ENCODE measurements around the gene PGGT1B. TPM values are rescaled to one million over a fixed set of nuclear protein-coding genes. Genes with fewer than 3 reads are reported as not detected.

The PGGT1B gene
- total RNA-seq, 1 experiment from 2014 or later: 59.7 TPM

DNA sequence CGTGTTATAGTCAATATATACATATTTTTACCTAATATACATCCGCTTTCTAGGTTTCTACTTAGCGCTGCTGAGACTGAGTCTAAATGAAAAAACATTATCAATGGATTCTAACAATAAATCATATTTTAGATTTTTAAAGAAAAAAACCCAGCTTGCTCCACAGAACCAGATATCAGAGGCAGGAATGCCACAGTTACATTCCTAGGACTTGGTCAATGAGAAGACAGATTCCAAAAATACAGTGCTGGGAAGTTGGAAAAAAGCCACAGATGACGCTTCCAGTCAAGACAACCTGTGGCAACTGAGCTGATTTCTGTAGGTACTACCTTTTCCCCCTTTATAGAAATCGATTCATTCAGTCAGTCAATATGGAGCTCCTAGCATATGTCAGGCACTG lies 34.4 kb upstream of the PGGT1B start:
- no peak overlapping the region; a peak in 1 of 5 replicates for H3K4me3 Mint-ChIP-seq
- DNase-seq: no peak

More for the DNA sequence above, 34.4 kb upstream of the PGGT1B start:
- Histone ChIP-seq H2BK120ac (ENCODE audit: low read depth, low read length, poor library complexity, severe bottlenecking) (no peak overlapping the region), H2AK5ac (ENCODE audit: insufficient read length, low read length) (no peak overlapping the region), H4K20me1 (ENCODE audit: control insufficient read depth, insufficient read depth, insufficient read length) (no peaks in the 10 kb centered on the region), H4K91ac (ENCODE audit: insufficient read length, low read depth, low read length) (no peak overlapping the region), H2BK20ac (ENCODE audit: low read depth, low read length, poor library complexity, severe bottlenecking) (no peak overlapping the region), H3K79me2 (ENCODE audit: insufficient read depth, low read length) (peaks cover 11% of the 10 kb centered on the region; the same call in 1 of the 2 replicates), H3K4ac (ENCODE audit: low read depth, low read length) (no peak overlapping the region), H3K27ac (ENCODE audit: insufficient read length, low read depth, low read length) (no peak overlapping the region), H3K4me1 (ENCODE audit: insufficient read depth, low read length) (no peaks in the 10 kb centered on the region; the same call in 1 of the 2 replicates), H2BK15ac (ENCODE audit: low read depth, low read length) (no peak overlapping the region), H3K9me3 (ENCODE audit: control insufficient read depth, low read depth, low read length) (no peaks in the 10 kb centered on the region), H3K9ac (ENCODE audit: extremely low read depth, insufficient read length, low read length) (no peak overlapping the region), H3K18ac (ENCODE audit: insufficient read length, low read depth, low read length) (no peak overlapping the region), H2BK12ac (ENCODE audit: insufficient read length, low read depth, low read length) (no peak overlapping the region), H4K8ac (replicated peaks; ENCODE audit: insufficient read length, low read depth, low read length) (no peak overlapping the region), H3K79me1 (ENCODE audit: insufficient read depth, low read depth, low read length, poor library complexity, severe bottlenecking) (no peaks in the 10 kb centered on the region), H3T11ph (ENCODE audit: low read length) (no peak overlapping the region), H2BK5ac (ENCODE audit: insufficient read length, low read length) (no peak overlapping the region), H3K23me2 (ENCODE audit: insufficient read length, low read depth, low read length, poor library complexity, severe bottlenecking) (peaks cover 10% of the 10 kb centered on the region), H3K23ac (ENCODE audit: insufficient read length, low read depth, low read length) (no peak overlapping the region), H3K56ac (ENCODE audit: insufficient read length, low read depth, low read length) (no peak overlapping the region), H3K27me3 (ENCODE audit: insufficient read depth, low read length) (no peaks in the 10 kb centered on the region), H3K4me2 (ENCODE audit: insufficient read depth, insufficient read length, low read length) (peak overlapping the region; percentile 24), H2AFZ (ENCODE audit: low read length) (no peak overlapping the region), H4K5ac (ENCODE audit: insufficient read length, low read depth, low read length) (no peak overlapping the region), H3K14ac (ENCODE audit: insufficient read depth, low read length) (no peak overlapping the region)
- no peak overlapping the region for H3K27ac Mint-ChIP-seq
- H3K4me1 Mint-ChIP-seq: peaks cover 14 to 16% of the 10 kb centered on the region in 2 experiments
- peaks cover 3 to 16% (median 14%) of the 10 kb centered on the region in 3 experiments for H3K36me3 Mint-ChIP-seq (ENCODE audit: insufficient read depth in 1 of 3, low read depth in 3 of 3)
- TF ChIP-seq, protein P1, sequence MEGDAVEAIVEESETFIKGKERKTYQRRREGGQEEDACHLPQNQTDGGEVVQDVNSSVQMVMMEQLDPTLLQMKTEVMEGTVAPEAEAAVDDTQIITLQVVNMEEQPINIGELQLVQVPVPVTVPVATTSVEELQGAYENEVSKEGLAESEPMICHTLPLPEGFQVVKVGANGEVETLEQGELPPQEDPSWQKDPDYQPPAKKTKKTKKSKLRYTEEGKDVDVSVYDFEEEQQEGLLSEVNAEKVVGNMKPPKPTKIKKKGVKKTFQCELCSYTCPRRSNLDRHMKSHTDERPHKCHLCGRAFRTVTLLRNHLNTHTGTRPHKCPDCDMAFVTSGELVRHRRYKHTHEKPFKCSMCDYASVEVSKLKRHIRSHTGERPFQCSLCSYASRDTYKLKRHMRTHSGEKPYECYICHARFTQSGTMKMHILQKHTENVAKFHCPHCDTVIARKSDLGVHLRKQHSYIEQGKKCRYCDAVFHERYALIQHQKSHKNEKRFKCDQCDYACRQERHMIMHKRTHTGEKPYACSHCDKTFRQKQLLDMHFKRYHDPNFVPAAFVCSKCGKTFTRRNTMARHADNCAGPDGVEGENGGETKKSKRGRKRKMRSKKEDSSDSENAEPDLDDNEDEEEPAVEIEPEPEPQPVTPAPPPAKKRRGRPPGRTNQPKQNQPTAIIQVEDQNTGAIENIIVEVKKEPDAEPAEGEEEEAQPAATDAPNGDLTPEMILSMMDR (conservative IDR thresholded peaks at IDR 0.05): no peak
- peaks cover 2 to 5% of the 10 kb centered on the region in 2 experiments; a peak in 3 of 5 replicates for H3K9me3 Mint-ChIP-seq
- WGBS (ENCODE audit: extremely low coverage, insufficient read length, low lambda C conversion rate): no CpG with 5 or more reads among the region's 5 CpGs
- H3K27me3 Mint-ChIP-seq (ENCODE audit: low read depth): peaks cover 3% of the 10 kb centered on the region; the same call in 1 of the 2 replicates
